Skin of body (tissue), 2 donors: Measurements from ENCODE around the gene ME1. TPM values are rescaled to one million over a fixed set of nuclear protein-coding genes. Genes with fewer than 3 reads are reported as not detected.
"Not testable (repeated sequence)": the region's sequence is repeated elsewhere in the genome, so short reads cannot be mapped to it uniquely, and the experiment has no call there.

Experiments
- DNase-seq: peaks from one replicate; lab custom pipeline; 2025; lab: John Stamatoyannopoulos, UW
- total RNA-seq: library from RNA; depleted of rRNA; stranded (reverse); fragments of >200 nt; gene quantifications from one replicate; pipeline ENCODE4 v1.2.3, GENCODE V29; 2014

The ME1 gene
- total RNA-seq, 1 donor from 2014 or later: 11.4 TPM

GRCh38 chr6:83192871-83193746 is 237.7 kb downstream of the ME1 start, which contains the start of the genes PGM3 and RWDD2A:
Gene PGM3, minus strand, starts transcription at chr6:83193265. Its CDS starts 2,253 bp downstream, at chr6:83191012.
Gene RWDD2A, plus strand, starts transcription at chr6:83193357. Its CDS starts 1,095 bp downstream, at chr6:83194452.
- DNase-seq: peak; percentile 80

GRCh38 chr6:83192456-83192855 is 238.4 kb downstream of the ME1 start:
- peak; percentile 3 for DNase-seq

DNA sequence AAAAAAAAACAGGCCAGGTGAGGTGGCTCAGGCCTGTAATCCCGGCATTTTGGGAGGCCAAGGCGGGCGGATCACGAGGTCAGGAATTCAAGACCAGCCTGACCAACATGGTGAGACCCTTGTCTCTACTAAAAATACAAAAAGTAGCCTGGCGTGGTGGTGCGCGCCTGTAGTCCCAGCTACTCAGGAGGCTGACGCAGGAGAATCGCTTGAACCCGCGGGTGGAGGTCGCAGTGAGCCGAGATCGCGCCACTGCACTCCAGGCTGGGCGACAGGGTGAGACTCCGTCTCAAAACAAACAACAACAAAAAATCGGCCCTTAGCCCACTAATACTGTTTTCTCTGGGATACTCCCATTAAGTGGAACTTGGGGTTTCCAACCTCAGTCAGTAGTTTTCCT is 238.9 kb downstream of the ME1 start:
- DNase-seq: not testable (repeated sequence)

GRCh38 chr6:83190626-83191025 is 240.2 kb downstream of the ME1 start:
- no peak for DNase-seq

GRCh38 chr6:83188501-83188900 is 242.3 kb downstream of the ME1 start:
- no peak for DNase-seq

GRCh38 chr6:83185096-83185495 is 245.8 kb downstream of the ME1 start:
- no peak for DNase-seq

DNA sequence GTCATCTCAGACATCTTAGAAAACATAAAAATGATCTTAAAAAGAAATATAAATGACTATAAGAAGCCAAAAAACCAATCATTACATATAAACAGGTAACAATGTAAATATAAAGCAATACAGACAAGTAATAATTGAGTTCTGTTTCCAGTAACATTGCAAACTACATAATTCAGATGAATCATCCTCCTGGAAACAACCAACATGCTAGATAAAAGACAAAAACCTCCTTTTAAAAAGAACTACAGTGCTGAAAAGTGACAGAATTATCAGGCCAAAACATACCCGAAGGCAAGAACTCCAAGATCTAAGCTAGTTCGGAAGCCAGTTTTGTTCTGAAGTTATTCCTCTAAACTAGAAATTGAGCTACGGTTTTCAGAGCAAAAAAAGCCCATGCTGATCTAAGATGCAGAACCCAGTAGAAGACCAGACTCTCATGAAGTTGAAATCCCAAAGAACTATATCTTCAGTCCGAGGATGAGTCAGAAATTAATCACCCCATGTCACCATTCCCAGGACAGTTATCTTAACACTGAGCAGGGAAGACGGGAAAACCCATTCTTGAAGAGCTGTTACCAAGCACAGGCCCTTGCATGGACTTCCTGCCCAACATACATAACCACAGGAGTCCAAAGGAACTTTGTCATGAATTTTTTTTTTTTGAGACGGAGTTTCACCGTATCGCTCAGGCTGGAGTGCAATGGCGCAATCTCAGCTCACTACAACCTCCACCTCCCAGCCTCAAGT is 247.6 kb downstream of the ME1 start:
- no peak for DNase-seq

DNA sequence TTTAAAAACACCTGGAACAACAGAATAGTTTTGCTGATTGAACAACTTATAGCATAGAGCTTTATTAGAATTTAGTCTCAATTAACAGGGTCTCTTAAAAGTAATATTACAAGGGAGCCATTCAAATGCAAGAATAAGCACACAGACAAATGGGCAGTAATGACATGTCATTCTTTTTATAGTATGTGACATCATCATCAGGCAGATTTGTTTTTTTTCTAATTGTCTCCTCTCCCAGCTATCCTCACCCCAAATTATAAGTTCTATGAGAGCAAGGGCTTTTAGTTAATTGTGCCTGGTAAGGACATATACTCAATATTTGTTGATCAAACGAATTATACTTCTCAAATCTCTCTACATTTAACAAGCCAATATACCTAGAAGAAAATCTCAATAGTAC is 248.7 kb downstream of the ME1 start:
- no peak for DNase-seq

- DNase-seq: no peak
Measured at GRCh38 chr6:83180426-83180950, 250.4 kb downstream of the ME1 start.

GRCh38 chr6:83176246-83176645 is 254.6 kb downstream of the ME1 start:
- DNase-seq: no peak

DNA sequence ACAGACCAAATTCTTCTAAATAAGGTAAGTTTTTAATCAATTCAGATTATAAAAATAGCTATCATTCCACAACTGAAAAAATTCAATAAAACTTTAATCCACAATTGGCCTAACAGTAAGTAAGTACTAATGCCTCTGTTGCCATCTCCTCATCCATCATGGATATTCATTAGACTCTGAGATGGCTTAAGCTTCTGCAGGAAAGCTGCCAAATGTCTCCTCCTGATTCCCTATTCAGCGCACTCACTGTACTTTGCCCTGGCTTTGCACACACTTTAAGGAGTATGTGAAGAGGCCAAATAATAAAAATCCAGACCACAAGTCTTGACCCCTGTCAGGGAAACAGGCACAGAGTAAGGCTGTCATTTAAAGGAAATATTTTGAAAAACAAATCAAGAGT is 261.3 kb downstream of the ME1 start:
- no peak for DNase-seq

- no peak for DNase-seq
Measured at GRCh38 chr6:83169106-83169505, 261.7 kb downstream of the ME1 start.

DNA sequence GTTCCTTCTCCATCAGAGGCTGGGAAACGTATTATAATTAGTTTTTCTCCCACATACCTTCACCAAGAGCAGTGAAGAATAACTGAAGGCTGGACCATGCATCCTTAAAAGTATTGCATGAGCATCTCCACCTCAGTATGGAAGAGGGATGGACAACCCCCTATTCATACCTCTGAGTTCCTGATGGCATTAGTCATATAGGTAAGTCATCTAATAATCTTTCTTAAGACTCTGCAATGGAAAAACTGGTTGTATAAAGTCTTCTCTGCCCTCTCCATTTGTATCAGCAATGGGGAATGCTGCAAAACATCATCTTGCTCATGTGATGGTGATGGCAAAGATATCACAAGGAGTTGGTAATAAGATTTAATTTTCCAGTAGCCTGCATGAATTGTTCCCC is 262.3 kb downstream of the ME1 start:
- DNase-seq: no peak

DNA sequence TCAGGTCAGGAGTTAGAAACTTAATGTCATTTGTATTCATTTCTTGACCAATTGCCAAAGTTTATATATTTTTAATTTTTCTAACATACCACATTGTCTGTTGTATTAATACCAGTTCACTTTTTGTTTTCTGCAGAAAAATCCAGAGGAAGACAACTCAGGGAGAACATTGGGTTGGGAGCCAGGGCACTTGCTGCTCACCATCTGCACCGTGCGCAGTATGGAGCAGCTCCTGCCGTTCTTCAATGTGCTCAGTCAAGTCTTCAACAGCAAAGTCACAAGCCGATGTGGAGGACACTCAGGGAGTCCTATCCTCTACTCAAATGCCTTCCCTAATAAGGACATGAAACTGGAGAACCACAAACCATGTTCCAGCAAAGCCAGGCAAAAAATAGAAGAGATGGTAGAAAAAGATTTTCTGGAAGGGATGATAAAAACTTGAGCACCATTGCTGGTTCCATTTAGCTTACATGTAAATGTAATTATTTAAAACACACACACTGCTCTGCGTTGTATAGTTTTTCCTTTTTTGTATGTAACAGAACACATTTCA is 263.0 kb downstream of the ME1 start:
- DNase-seq: no peak

Other genes with a start within 250 kb of the ME1 start
- 57.5 TPM for gene PGM3, start 237.8 kb downstream of the ME1 start, total RNA-seq
- gene RWDD2A, start 237.7 kb downstream of the ME1 start, total RNA-seq: 2.9 TPM
- 4.4 TPM for gene PRSS35, start 81.5 kb upstream of the ME1 start, total RNA-seq